ENCODE measurements around the gene FBXO36.

Gene FBXO36

DNA sequence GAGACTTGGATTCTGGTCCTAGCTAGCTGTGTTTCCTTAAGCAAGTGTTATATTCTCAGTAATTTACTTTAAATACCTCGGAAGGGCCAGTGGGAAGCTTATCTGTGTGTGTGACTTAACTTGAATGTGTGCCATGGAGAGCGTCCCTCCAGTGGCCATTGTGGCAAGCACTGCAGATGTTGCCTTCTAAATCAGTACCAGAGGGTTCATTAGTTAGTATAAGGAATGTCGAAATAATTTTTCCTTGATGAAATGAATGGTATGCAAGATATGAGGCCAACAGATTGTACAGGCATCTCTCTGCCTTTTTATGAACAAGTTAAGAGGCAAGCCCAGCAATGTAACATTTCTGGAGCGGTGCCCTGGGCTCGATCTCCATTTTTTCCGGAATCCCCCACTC is 52.0 kb downstream of the FBXO36 start:
- DNase-seq, result no peak

DNA sequence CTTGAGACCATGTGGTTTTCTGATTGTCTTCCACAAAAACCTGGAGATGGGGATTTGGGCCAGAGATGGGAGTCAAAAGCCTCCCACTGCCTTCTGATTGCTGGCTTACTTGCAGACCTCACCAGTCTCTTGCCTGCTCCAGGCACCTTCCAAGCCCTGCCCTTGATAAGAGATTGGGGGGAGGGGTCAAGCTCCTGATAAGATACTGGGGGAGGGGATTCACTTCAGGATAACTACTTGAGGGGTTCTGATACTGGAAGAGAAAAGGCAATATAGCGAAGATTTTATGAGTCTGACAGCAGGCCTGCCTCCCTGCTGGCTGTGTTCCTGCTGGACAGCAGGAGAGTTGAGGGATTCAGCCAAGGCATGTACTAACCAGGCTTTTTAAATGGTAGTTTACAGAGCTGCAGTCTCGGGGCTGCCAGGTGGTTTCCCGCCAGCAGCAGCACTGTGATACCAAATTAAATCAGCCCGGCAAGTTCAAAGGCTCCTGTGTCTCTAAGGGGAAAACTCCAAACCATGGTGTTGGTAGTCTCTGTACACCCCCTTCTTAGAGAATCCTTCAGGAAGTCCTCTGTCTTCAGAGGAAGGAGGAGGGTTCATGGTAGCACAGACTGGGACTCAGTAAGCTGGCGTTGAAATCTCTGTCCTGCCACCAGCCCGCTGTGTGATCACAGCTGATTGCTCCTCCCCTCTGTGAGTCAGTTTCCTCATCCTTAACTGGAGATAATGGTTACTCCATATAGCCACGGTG is 58.3 kb downstream of the FBXO36 start:
- DNase-seq, result peak; percentile 8

- peak; percentile 19 for DNase-seq
Observed at GRCh38 chr2:229993236-229993635, 70.9 kb downstream of the FBXO36 start.

GRCh38 chr2:229996320-229996719 is 74.0 kb downstream of the FBXO36 start:
- no peak for DNase-seq

- DNase-seq, result no peak
Observed at GRCh38 chr2:229997565-229997964, 75.3 kb downstream of the FBXO36 start.

DNA sequence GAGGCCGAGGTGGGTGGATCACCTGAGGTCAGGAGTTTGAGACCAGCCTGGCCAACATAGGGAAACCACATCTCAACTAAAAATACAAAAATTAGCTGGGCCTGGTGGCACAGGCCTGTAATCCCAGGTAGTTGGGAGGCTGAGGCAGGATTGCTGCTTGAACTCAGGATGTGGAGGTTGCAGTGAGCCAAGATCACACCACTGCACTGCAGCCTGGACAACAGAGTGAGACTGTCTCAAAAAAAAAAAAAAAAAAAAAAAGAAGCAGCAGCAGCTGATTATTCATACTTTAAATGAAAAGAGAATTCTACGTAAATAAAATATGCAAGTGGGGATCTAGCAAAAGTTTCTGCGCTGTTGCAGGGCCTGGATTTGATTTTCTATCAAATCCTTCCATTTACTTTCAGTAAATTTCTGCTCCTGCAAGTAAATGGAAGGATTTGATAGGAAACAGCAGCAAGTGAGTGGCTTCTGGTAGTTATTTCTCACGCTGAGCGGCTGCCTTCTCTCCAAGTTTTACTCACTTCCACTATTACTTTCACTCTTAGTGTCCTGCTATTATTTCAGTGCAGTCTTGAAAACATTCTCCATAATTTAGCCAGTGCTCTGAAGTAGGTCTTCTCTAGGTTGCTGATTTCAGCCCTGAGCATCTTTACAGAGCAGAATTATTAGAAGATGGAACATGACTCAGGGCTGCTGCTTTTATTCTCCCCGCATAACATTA is 78.0 kb downstream of the FBXO36 start:
- peak; percentile 44 for DNase-seq

GRCh38 chr2:230007931-230008707 is 85.8 kb downstream of the FBXO36 start:
- DNase-seq, result peak; percentile 74

DNA sequence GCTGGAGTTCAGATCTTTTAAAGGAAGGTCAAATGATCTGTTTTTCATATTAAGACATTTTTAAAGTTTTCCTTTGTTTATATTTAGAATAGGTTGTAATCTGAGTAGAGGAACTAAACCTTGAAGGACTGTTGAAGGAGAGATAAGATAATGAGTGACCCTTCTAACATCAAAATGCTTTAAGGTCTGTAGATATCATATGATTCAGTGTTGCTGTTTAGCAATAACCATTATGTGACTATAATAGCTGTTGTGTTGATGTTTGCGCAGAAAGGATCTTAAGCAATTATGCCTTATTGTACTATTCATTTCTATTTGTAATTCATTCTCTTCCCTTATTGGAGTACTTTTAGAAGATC is 86.4 kb downstream of the FBXO36 start:
- DNase-seq, result peak; percentile 31

GRCh38 chr2:230010501-230010900 is 88.2 kb downstream of the FBXO36 start:
- DNase-seq, result no peak

GRCh38 chr2:230011617-230012016 is 89.3 kb downstream of the FBXO36 start:
- no peak for DNase-seq

- DNase-seq, result no peak
Observed at GRCh38 chr2:230012267-230012884, 90.1 kb downstream of the FBXO36 start.

GRCh38 chr2:230016844-230017243 is 94.5 kb downstream of the FBXO36 start:
- DNase-seq, result no peak

DNA sequence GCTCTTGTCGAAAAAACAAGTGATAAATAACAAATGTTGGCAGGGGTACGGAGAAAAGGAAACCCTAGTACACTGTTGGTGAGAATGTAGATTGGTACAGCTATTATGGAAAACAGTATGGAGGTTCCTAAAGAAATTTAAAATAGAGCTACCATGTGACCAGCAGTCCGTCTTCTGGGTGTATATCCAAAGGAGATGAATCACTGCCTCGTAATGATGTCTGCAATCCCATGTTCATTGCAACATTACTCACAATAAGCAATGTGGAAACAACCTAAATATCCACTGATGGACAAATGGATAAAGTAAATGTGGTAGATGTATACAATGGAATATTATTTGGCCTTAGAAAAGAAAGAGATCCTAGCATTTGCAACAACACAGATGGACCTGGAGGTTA is 95.8 kb downstream of the FBXO36 start:
- peak; percentile 71 for DNase-seq

- DNase-seq, result no peak
Observed at GRCh38 chr2:230019742-230020141, 97.4 kb downstream of the FBXO36 start.

GRCh38 chr2:230023313-230023712 is 101.0 kb downstream of the FBXO36 start:
- DNase-seq, result no peak

- no peak for DNase-seq
Observed at GRCh38 chr2:230042195-230042594, 119.9 kb downstream of the FBXO36 start.

GRCh38 chr2:230043025-230043424 is 120.7 kb downstream of the FBXO36 start:
- DNase-seq, result no peak

DNA sequence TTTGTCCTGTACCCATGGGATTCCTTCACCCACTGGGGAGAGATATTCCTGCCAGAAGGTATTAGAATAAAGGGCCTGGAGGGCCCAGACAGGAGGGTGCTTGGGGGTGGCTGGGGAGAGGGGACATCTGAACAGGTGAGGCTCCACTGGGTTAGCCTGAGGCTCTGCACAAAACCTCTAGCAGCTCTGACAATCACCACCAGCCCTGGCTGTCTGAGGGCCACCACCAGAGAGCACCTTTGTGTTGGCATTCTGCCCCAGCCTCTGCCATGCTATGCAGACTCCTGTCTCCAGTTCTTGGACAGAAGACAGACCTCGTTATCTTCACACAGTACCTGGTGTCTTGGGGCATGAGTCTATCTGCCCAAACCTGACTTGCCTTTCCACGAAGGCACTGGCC is 121.2 kb downstream of the FBXO36 start:
- no peak for DNase-seq

DNA sequence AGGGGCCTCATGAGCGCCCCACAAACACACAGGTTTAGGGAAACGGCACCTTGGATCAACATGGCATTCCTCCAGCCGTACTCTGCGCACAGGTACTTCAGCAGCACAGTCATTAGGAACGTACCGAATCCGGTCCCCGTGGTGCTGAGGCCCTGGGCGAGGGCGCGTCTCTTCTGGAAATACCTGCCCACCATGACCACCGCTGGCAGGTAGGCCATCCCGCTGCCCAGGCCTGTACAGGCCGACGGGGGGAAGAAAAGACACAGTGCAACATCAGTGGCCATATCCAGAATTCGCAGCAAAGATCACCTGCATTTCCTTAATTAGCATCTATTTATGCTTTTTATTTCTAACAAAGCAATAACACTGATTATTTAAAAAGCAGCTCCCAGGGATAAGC is 124.2 kb downstream of the FBXO36 start:
- DNase-seq, result no peak

DNA sequence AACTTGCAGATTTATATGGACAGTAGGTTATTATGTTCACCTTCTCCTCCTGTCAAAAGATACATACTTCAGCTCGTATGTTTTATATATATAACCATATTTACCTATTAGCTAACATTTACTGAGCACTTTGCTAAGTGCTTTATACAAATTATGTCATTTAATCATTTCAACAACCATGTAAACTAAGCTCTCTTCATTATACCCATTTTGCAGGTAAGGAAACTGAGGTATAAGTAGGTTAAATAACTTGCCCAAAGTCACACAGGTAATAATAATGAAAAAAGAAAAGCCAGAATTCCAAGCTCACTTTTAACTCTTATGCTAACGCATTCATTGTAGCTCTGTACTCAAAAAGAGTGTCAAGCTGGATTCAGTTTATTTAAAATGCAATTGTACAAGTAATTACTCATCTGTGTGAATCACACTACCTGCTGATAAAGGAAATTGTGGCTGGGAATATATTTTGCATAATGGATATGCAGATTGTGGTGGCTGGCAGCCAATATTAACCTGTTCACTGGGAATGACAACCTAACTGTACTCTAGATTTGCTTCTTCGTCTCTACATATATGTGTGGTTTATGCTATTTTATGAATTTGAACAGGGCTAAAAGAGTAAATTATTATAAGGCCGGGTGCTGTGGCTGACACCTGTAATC is 125.8 kb downstream of the FBXO36 start:
- no peak for DNase-seq

- DNase-seq, result no peak
Observed at GRCh38 chr2:230050136-230050535, 127.8 kb downstream of the FBXO36 start.

DNA sequence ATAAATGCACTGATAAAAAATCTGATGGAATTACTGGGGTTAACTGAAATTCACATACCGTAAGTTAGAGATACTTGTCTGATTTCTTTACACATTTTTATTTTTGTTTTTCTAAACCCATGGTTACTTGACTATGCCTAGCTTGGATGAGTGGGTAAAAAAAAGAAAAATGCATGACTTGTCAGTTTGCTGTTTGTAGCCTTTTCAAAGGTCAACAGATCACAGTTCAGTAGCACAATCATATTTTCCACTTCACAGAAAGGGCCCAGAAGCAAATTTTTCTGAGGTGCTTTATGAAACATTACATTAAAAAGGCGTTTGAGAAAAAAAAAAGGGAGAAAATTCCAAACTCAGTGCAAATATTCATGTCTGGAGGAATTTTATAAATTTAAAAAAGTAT is 130.0 kb downstream of the FBXO36 start:
- DNase-seq, result no peak
